BLaER1 treated with 17β-estradiol and CSF1 and Interleukin-3, amounts not matched to agents 10 nM and 100 nM (cell line): ENCODE measurements around the gene CCDC33.
A peak's percentile ranks its signal among the peaks of the same experiment; 100 is the strongest.

Experiments used
- H3K27ac ChIP-seq, 11 experiments: shearing (Covaris generic); formaldehyde crosslinking; 2 replicates each; pipeline ENCODE4 v1.8.1; 2022
- H3K27me3 ChIP-seq, 11 experiments: shearing (Covaris generic); formaldehyde crosslinking; 2 replicates each; pipeline ENCODE4 v1.8.1; 2022
- H3K36me3 ChIP-seq, 11 experiments: shearing (Covaris generic); formaldehyde crosslinking; 2 replicates each; pipeline ENCODE4 v1.8.1; 2022
- H3K4me1 ChIP-seq, 10 experiments: shearing (Covaris generic); formaldehyde crosslinking; 2 replicates each; pipeline ENCODE4 v1.8.1; 2022
- H3K4me2 ChIP-seq, 11 experiments: shearing (Covaris generic); formaldehyde crosslinking; 2 replicates each; pipeline ENCODE4 v1.8.1; 2022
- H3K4me3 ChIP-seq, 10 experiments: shearing (Covaris generic); formaldehyde crosslinking; 2 replicates each; pipeline ENCODE4 v1.8.1; 2022
- H3K9ac ChIP-seq, 11 experiments: shearing (Covaris generic); formaldehyde crosslinking; 2 replicates each; pipeline ENCODE4 v1.8.1; 2022
- H3K9me3 ChIP-seq, 11 experiments: shearing (Covaris generic); formaldehyde crosslinking; replicated peaks in 1 of 11; 2 replicates each; pipeline ENCODE4 v1.8.1; 2022
- H4K20me1 ChIP-seq, 11 experiments: shearing (Covaris generic); formaldehyde crosslinking; 2 replicates each; pipeline ENCODE4 v1.8.1; 2022
- Cebpa-rat ChIP-seq, 11 experiments: shearing (Covaris generic); IDR thresholded peaks; 2 replicates each; pipeline ENCODE4 v1.8.1; 2022

The CCDC33 gene

DNA sequence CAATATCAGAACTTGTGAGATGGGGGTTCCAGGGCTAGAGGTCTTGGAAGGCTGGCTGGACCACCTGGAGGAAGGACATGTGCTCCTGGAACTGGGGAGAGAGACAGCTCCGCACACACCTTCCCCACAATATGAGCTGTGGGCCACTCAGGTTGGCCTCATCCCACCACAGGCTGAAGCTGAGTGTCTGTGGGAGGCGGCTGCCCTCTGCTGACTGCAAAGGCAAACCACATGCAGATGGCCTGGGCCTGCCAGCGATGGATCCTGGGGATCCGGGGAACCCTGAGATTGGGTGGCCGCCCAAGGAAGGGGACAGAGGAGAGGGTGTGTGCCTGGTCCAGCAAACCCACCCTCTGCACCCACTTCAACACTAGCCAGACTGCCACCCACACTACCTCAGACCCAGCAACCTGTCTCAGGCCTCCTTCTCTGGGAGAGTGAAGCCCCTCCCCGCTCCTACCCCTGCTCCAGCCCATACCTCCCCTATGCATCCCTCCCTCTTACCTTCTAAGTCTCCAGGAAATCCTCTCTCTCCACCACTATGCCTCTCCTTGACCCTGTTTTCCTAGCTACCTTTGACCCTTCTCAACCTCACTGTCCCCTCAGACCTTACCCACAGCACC lies 86.5 kb downstream of the CCDC33 start:
- no peaks in the 10 kb centered on the region for H3K9me3 ChIP-seq
- no peaks in the 10 kb centered on the region for H3K36me3 ChIP-seq
- no peaks in the 10 kb centered on the region; a peak in 1 of 22 replicates for H4K20me1 ChIP-seq
- H3K4me1 ChIP-seq, result peaks cover 28 to 33% (median 30%) of the 10 kb centered on the region in 10 experiments
- no peak overlapping the region for H3K4me2 ChIP-seq
- H3K27me3 ChIP-seq, result no peaks in the 10 kb centered on the region
- H3K9ac ChIP-seq, result peak overlapping the region in 1 of 11 experiments; percentile 18; a peak in 1 of 22 replicates
- no peak for TF ChIP-seq Cebpa-rat (IDR thresholded peaks at IDR 0.05)
- H3K4me3 ChIP-seq, result no peak overlapping the region
- no peak overlapping the region for H3K27ac ChIP-seq

DNA sequence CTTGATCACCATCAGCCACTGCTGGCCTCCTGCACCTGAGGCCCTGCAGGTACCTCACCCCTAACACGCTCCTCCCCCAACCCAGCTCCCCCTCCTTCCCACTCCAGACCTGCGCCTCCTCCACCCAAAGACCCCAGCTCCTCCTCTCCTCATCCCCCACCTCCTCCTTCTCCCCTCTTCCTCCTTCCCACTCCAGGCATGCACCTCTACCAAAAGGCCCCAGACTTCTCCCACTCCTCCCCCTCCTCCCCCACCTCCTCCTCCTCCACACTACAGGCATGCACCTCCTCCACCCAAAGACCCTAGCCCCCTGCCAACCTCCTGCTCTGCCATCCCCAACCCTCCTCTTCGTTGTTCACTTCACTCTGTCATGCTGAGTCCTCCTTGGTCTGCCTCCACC lies 88.6 kb downstream of the CCDC33 start:
- no peaks in the 10 kb centered on the region for H3K27me3 ChIP-seq
- H3K4me2 ChIP-seq, result no peak overlapping the region
- no peaks in the 10 kb centered on the region for H3K9me3 ChIP-seq
- H3K4me1 ChIP-seq, result peaks cover 9 to 22% (median 14%) of the 10 kb centered on the region in 10 experiments
- H3K9ac ChIP-seq, result no peak overlapping the region
- H3K27ac ChIP-seq, result no peak overlapping the region
- H3K4me3 ChIP-seq, result no peak overlapping the region
- no peak for TF ChIP-seq Cebpa-rat (IDR thresholded peaks at IDR 0.05)
- no peaks in the 10 kb centered on the region; a peak in 2 of 22 replicates for H4K20me1 ChIP-seq
- no peaks in the 10 kb centered on the region for H3K36me3 ChIP-seq

DNA sequence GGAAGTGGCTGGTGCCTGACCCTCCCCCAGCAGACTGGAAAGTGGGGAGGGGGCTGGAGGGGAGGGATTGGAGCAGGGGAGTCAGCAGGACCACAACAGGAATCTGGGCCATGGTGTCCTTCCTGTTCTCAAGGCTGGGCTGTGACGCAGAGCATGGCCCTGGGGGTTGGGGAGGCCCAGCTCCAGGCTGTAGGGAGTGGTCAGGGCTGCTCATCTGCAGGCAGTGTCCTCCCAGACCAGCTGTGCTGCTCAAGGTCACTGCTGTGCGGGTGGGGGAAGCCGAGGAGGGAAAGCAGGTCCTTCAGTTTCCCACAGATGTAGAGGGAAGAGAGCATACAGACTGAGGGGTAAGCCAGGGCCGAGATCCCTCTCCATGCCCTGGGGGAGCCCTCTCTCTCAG lies 90.6 kb downstream of the CCDC33 start:
- H3K27ac ChIP-seq, result no peak overlapping the region
- no peak for TF ChIP-seq Cebpa-rat (IDR thresholded peaks at IDR 0.05)

DNA sequence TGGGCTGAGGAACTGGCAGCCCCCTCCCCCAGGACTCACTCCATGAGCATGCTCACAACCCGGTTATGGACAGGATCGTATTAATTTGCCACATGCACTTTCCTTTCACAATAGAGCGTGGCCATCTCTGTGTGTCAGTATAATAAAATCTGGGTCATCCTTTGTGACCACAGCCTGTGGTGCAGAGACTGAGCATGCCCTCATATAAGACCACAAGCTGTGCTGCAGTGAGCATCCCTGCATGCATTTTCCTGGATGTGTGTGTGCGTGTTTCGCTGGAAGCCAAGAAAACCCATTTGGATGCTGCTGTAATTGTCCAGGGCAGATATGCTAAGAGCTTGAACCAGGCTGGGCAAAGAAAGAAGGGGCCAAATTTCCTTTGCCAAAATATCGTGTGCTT lies 91.6 kb downstream of the CCDC33 start:
- H3K4me2 ChIP-seq, result no peak overlapping the region
- no peak overlapping the region for H3K9ac ChIP-seq
- H3K4me3 ChIP-seq, result no peak overlapping the region
- H3K36me3 ChIP-seq, result no peaks in the 10 kb centered on the region
- H3K4me1 ChIP-seq, result peaks cover 0 to 10% (median 6%) of the 10 kb centered on the region in 10 experiments; a peak in 10 of 20 replicates
- H3K9me3 ChIP-seq, result no peaks in the 10 kb centered on the region
- H3K27ac ChIP-seq, result no peak overlapping the region
- no peak for TF ChIP-seq Cebpa-rat (IDR thresholded peaks at IDR 0.05)
- no peaks in the 10 kb centered on the region; a peak in 1 of 22 replicates for H4K20me1 ChIP-seq
- no peaks in the 10 kb centered on the region for H3K27me3 ChIP-seq

More for the DNA sequence above, 90.6 kb downstream of the CCDC33 start:
- H3K36me3 ChIP-seq, result no peaks in the 10 kb centered on the region
- no peak overlapping the region for H3K9ac ChIP-seq
- H4K20me1 ChIP-seq, result no peaks in the 10 kb centered on the region; a peak in 2 of 22 replicates
- H3K9me3 ChIP-seq, result no peaks in the 10 kb centered on the region
- no peaks in the 10 kb centered on the region for H3K27me3 ChIP-seq
- H3K4me2 ChIP-seq, result no peak overlapping the region
- H3K4me3 ChIP-seq, result no peak overlapping the region
- H3K4me1 ChIP-seq, result peaks cover 0 to 10% (median 6%) of the 10 kb centered on the region in 10 experiments; a peak in 10 of 20 replicates

DNA sequence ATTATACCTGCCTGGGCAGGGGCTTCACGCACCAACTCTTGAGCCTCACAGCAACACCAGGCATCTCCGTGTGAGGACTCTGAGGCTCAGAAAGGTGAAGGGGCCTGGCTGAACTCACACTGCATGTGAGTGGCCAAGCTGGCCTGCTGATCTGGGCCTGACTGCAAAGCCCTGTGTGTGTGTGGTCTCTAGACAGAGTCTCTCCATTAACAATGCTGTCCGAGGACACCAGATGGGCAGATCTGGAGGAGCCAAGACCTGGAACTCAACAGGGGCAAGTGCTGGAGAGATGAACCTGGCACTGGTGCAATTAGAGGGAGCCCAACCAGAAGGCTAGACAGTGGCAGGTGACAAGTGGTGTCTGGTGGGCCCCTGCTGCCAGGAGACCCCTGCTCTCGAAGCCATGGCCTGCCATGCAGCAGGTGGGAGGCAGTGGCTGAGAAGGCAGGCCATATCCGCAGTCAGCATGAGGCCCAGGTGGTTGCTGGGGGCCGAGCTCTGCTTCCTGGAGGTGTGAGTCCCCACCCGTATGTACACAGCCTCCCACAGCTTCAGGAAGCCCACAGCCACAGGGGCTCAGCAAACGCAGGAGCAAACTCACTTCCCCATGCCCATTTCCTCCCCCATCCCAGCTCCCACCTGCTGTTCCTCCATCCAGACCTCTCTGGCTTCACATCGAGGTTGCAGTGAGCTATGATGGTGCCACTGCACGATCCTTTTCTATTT lies 92.4 kb downstream of the CCDC33 start:
- peaks cover 0 to 10% (median 6%) of the 10 kb centered on the region in 10 experiments; a peak in 10 of 20 replicates for H3K4me1 ChIP-seq
- H3K27me3 ChIP-seq, result no peaks in the 10 kb centered on the region
- no peak overlapping the region for H3K27ac ChIP-seq
- TF ChIP-seq Cebpa-rat (IDR thresholded peaks at IDR 0.05), result no peak
- no peaks in the 10 kb centered on the region for H3K36me3 ChIP-seq
- H3K9ac ChIP-seq, result 0 out of 22 replicates have a peak overlapping the region, but pooled peaks of 1 of the 11 experiments have one; percentile 18
- no peaks in the 10 kb centered on the region for H3K9me3 ChIP-seq
- H4K20me1 ChIP-seq, result no peaks in the 10 kb centered on the region; a peak in 1 of 22 replicates
- peak overlapping the region in 8 of 11 experiments; percentile 7 to 46 (median 23); a peak in 8 of 22 replicates for H3K4me2 ChIP-seq
- H3K4me3 ChIP-seq, result no peak overlapping the region

DNA sequence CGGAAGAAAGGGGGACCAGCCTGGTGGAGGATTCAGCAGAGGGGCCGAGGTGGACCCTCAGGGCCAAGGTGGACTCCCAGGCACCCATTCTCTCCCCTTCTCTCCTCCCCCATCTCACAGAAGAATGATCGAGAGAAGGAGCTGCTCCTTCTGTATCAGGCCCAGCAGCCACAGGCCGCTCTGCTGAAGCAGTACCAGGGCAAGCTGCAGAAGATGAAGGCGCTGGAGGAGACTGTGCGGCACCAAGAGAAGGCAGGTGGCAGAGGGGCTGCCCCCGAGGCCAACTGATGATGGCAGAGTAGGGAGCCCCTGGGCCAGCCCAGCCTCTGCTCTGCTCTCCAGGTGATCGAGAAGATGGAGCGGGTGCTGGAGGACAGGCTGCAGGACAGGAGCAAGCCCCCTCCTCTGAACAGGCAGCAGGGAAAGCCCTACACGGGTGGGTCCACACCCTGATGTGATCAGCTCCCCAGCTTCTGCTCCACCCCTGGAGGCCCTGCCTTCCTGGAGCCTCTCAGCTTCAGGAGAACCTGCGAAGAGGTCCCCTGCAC lies 94.8 kb downstream of the CCDC33 start:
- Histone ChIP-seq H4K20me1 (no peaks in the 10 kb centered on the region; a peak in 1 of 22 replicates), H3K9ac (no peak overlapping the region), H3K36me3 (no peaks in the 10 kb centered on the region), H3K4me2 (no peak overlapping the region), H3K27me3 (no peaks in the 10 kb centered on the region), H3K27ac (no peak overlapping the region), H3K9me3 (peaks cover 4 to 14% (median 10%) of the 10 kb centered on the region in 11 experiments; a peak in 19 of 22 replicates), H3K4me1 (peaks cover 0 to 10% (median 6%) of the 10 kb centered on the region in 10 experiments; a peak in 10 of 20 replicates), H3K4me3 (no peak overlapping the region)
- TF ChIP-seq Cebpa-rat (IDR thresholded peaks at IDR 0.05), result no peak

DNA sequence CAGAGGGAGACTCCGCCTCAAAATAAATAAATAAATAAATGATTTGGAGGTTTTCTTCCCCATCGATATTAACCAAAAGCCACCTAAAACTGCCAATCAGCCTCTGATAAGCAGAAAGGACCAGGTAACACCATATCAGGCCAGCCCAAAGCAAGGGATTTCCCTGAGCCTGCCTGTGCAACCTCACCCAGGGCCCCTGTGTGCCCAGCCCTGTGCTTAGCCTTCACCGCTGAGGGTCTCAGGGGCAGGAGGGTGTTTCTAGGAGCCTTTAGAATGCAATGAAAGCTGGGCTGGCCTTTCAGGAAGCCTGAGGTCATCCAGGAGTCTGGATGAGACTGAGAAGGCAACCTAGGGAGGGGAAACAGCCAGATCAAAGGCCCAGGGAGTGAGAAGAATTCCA lies 95.9 kb downstream of the CCDC33 start:
- no peaks in the 10 kb centered on the region for H3K27me3 ChIP-seq
- H3K9me3 ChIP-seq, result peaks cover 4 to 14% (median 10%) of the 10 kb centered on the region in 11 experiments; a peak in 19 of 22 replicates
- TF ChIP-seq Cebpa-rat (IDR thresholded peaks at IDR 0.05), result no peak
- no peaks in the 10 kb centered on the region for H3K36me3 ChIP-seq
- no peak overlapping the region for H3K4me2 ChIP-seq
- H3K27ac ChIP-seq, result no peak overlapping the region
- no peak overlapping the region for H3K9ac ChIP-seq
- H4K20me1 ChIP-seq, result no peaks in the 10 kb centered on the region; a peak in 1 of 22 replicates
- no peak overlapping the region for H3K4me3 ChIP-seq
- peaks cover 0 to 10% (median 6%) of the 10 kb centered on the region in 10 experiments; a peak in 10 of 20 replicates for H3K4me1 ChIP-seq

DNA sequence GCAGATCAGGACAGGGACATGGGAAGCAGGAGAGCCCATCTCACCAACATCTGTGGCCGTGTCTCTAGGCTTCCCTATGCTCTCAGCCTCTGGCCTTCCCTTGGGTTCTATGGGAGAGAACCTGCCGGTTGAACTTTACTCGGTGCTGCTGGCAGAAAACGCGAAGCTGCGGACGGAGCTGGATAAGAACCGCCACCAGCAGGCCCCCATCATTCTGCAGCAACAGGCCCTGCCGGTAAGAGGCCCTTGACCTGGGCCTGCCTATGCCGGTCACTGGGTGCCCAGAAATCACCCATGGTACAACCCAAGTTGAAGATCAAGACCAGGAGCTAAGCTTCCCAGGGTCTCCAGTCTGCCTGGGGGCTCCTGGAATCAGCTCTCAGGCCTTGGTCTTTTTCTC lies 96.5 kb downstream of the CCDC33 start:
- H3K36me3 ChIP-seq, result no peaks in the 10 kb centered on the region
- no peak overlapping the region for H3K27ac ChIP-seq
- H3K4me3 ChIP-seq, result no peak overlapping the region
- H3K4me2 ChIP-seq, result no peak overlapping the region
- H3K9me3 ChIP-seq, result peaks cover 4 to 14% (median 10%) of the 10 kb centered on the region in 11 experiments; a peak in 19 of 22 replicates
- H4K20me1 ChIP-seq, result no peaks in the 10 kb centered on the region; a peak in 2 of 22 replicates
- no peak overlapping the region for H3K9ac ChIP-seq
- peaks cover 0 to 10% (median 6%) of the 10 kb centered on the region in 10 experiments; a peak in 10 of 20 replicates for H3K4me1 ChIP-seq
- no peak for TF ChIP-seq Cebpa-rat (IDR thresholded peaks at IDR 0.05)
- no peaks in the 10 kb centered on the region for H3K27me3 ChIP-seq

DNA sequence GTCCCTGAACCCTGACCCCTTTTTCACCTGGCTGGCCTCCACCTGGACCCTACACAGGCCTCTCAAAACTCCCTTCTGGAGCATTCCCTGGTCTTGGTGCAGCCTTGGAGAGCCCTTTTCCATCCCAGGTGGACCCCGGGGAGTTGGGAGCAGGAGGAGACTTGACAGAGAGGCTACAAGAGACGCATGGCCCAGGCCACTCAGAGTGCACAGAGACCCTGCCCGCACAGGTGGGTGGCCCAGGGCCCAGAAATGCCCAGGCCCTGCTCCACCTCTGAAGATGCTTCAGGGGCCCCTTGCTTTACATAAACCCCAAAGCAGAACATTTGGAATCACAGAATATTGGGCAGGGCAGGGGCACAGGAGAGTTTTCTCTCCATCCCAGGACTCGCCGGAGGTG lies 97.0 kb downstream of the CCDC33 start:
- H3K4me2 ChIP-seq, result no peak overlapping the region
- H3K4me3 ChIP-seq, result no peak overlapping the region
- no peaks in the 10 kb centered on the region; a peak in 2 of 22 replicates for H4K20me1 ChIP-seq
- peaks cover 0 to 8% (median 6%) of the 10 kb centered on the region in 10 experiments; a peak in 10 of 20 replicates for H3K4me1 ChIP-seq
- H3K27me3 ChIP-seq, result no peaks in the 10 kb centered on the region
- no peaks in the 10 kb centered on the region for H3K36me3 ChIP-seq
- H3K27ac ChIP-seq, result no peak overlapping the region
- no peak for TF ChIP-seq Cebpa-rat (IDR thresholded peaks at IDR 0.05)
- no peak overlapping the region for H3K9ac ChIP-seq
- peaks cover 4 to 14% (median 10%) of the 10 kb centered on the region in 11 experiments; a peak in 19 of 22 replicates for H3K9me3 ChIP-seq
